CD14-positive monocyte (primary cell): Measurements from ENCODE around the gene CNIH3. TPM values are rescaled to one million over a fixed set of nuclear protein-coding genes. Genes with fewer than 3 reads are reported as not detected.

Experiments
- DNase-seq, 3 donors: peaks; one replicate each; pipeline ENCODE4 v3.0.0-alpha.2; 2011 to 2022
- H2AFZ ChIP-seq: 2 replicates; pipeline ENCODE4 v1.6.0; 2012; ENCODE audit warnings: mild to moderate bottlenecking, low read depth, low read length, inconsistent platforms; ENCODE audit not compliant: insufficient read depth, poor library complexity, severe bottlenecking
- H3K27ac ChIP-seq, 2 donors: 1 replicate in 1 of 2; 2 replicates in 1 of 2; pipeline ENCODE4 v1.5.1; 2012 to 2013; ENCODE audit warnings: low read length in 2 of 2, control low read depth in 1 of 2, inconsistent platforms in 1 of 2, low read depth in 1 of 2, mild to moderate bottlenecking in 1 of 2
- H3K27me3 ChIP-seq, 2 donors: one replicate each; pipeline versions ENCODE4 v1.6.0 to v1.6.1; 2011 to 2013; ENCODE audit warnings: low read length in 2 of 2; ENCODE audit not compliant: control insufficient read depth in 2 of 2, insufficient read depth in 2 of 2
- H3K36me3 ChIP-seq, 2 donors: replicated peaks in 1 of 2; 1 replicate in 1 of 2; 2 replicates in 1 of 2; pipeline versions ENCODE4 v1.5.1 to v1.6.1; 2012 to 2013; ENCODE audit warnings: low read length in 2 of 2, control low read depth in 1 of 2, inconsistent platforms in 1 of 2, mild to moderate bottlenecking in 1 of 2; ENCODE audit not compliant: insufficient read depth in 2 of 2, control insufficient read depth in 1 of 2
- H3K4me1 ChIP-seq, 2 donors: 1 replicate in 1 of 2; 2 replicates in 1 of 2; pipeline versions ENCODE4 v1.5.1 to v1.6.1; 2012 to 2013; ENCODE audit warnings: low read length in 2 of 2, control low read depth in 1 of 2, inconsistent platforms in 1 of 2, mild to moderate bottlenecking in 1 of 2, moderate library complexity in 1 of 2; ENCODE audit not compliant: insufficient read depth in 2 of 2, control insufficient read depth in 1 of 2
- H3K4me2 ChIP-seq: replicated peaks from 2 replicates; pipeline ENCODE3; 2012; ENCODE audit warnings: low read length, moderate library complexity, mild to moderate bottlenecking; ENCODE audit not compliant: poor library complexity, severe bottlenecking; ENCODE audit errors: extremely low read depth
- H3K4me3 ChIP-seq, 3 experiments: fragments of 200-600 bp in 1 of 3; sonication (generic) in 1 of 3; replicated peaks in 1 of 3; 1 replicate in 2 of 3; 2 replicates in 1 of 3; pipeline ENCODE4 v1.5.1; 2011 to 2013; ENCODE audit warnings: low read length in 3 of 3, mild to moderate bottlenecking in 3 of 3, control low read depth in 2 of 3, low read depth in 2 of 3, inconsistent platforms in 1 of 3, moderate library complexity in 1 of 3
- H3K79me2 ChIP-seq: 2 replicates; pipeline ENCODE4 v1.6.0; 2012; ENCODE audit warnings: mild to moderate bottlenecking, control low read depth, inconsistent platforms, low read length, moderate library complexity; ENCODE audit not compliant: insufficient read depth
- H3K9ac ChIP-seq: 2 replicates; pipeline ENCODE4 v1.6.0; 2017; ENCODE audit warnings: low read length, mild to moderate bottlenecking; ENCODE audit not compliant: insufficient read depth, poor library complexity, severe bottlenecking
- H3K9me3 ChIP-seq, 2 donors: replicated peaks in 1 of 2; 1 replicate in 1 of 2; 2 replicates in 1 of 2; pipeline versions ENCODE4 v1.5.1 to v1.6.1; 2012 to 2013; ENCODE audit warnings: low read length in 2 of 2, control low read depth in 1 of 2; ENCODE audit not compliant: control insufficient read depth in 1 of 2, insufficient read depth in 1 of 2
- H4K20me1 ChIP-seq: 2 replicates; pipeline ENCODE4 v1.6.0; 2012; ENCODE audit warnings: mild to moderate bottlenecking, low read length, control low read depth, moderate library complexity; ENCODE audit not compliant: insufficient read depth
- H3K27ac Mint-ChIP-seq, 7 donors: one replicate each; pipeline ENCODE4 v1.8.0; 2020; ENCODE audit warnings: mild to moderate bottlenecking in 7 of 7, mixed read lengths in 7 of 7, moderate library complexity in 6 of 7, inconsistent platforms in 2 of 7
- H3K27me3 Mint-ChIP-seq, 3 donors: one replicate each; pipeline ENCODE4 v1.8.0; 2021 to 2022; ENCODE audit warnings: low read depth in 3 of 3, mild to moderate bottlenecking in 3 of 3, mixed read lengths in 3 of 3, moderate library complexity in 3 of 3, inconsistent platforms in 1 of 3
- H3K36me3 Mint-ChIP-seq, 2 donors: one replicate each; pipeline ENCODE4 v1.8.0; 2020; ENCODE audit warnings: mixed read lengths in 2 of 2, inconsistent platforms in 1 of 2, mild to moderate bottlenecking in 1 of 2
- H3K4me1 Mint-ChIP-seq: one replicate; pipeline ENCODE4 v1.8.0; 2020; ENCODE audit warnings: mild to moderate bottlenecking, mixed read lengths
- H3K4me3 Mint-ChIP-seq, 2 donors: one replicate each; pipeline ENCODE4 v1.8.0; 2020; ENCODE audit warnings: mild to moderate bottlenecking in 2 of 2, mixed read lengths in 2 of 2, moderate library complexity in 1 of 2
- H3K9me3 Mint-ChIP-seq, 7 donors: one replicate each; pipeline ENCODE4 v1.8.0; 2020 to 2022; ENCODE audit warnings: mixed read lengths in 7 of 7, mild to moderate bottlenecking in 6 of 7, moderate library complexity in 6 of 7, inconsistent platforms in 2 of 7
- WGBS: methylation state at CpG from one replicate; pipeline ENCODE4 v1.1.5; 2013; ENCODE audit warnings: missing lambda C conversion rate; ENCODE audit not compliant: insufficient coverage; 5-methylcytosine and 5-hydroxymethylcytosine counted together
- intact Hi-C, 2 donors: fragments of 100-400 bp; cut with micrococcal nuclease; formaldehyde crosslinking; loops; one replicate each; pipeline versions ENCODE4 v1.15.0 to v1.15.1; 2023
- polyA plus RNA-seq, 3 donors: library from polyadenylated mRNA; depleted of rRNA in 1 of 3; unstranded in 2 of 3; stranded (reverse) in 1 of 3; fragments of 300-500 nt in 2 of 3; fragments of >200 nt in 1 of 3; fragmentation: Illumina TruSeq in 2 of 3; gene quantifications; 1 replicate in 2 of 3; 2 replicates in 1 of 3; pipeline ENCODE4 v1.2.3, GENCODE V29; 2012 to 2021
- TF ChIP-seq, protein P1 (sequence below): fragments of 200-600 bp; IDR thresholded peaks from one replicate; pipeline ENCODE4 v1.8.0; 2022; ENCODE audit warnings: antibody characterized with exemption, mild to moderate bottlenecking

Gene CNIH3
- polyA plus RNA-seq, 3 donors: 0.37 TPM; not detected in 2

DNA sequence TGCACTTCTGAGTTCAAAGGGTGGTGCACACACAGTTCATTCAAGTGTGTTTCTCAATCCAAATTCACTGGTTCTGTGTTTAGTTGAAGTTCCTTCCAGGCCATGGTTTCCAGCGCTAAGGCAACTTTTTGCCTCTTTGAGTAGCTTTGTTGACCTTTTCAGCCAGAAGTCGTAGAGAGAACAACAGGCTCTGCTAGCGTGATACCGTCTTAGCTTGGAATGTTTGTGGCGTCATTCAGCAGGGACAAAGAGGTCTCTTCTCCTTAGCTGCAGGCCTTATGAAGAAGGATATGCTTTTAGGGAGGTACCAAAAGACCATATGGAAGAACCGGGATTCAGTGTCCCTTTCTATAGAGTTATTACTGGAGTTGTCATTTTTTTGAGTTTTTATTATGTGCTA lies 65.7 kb downstream of the CNIH3 start:
- peaks cover 0 to 3% (median 0%) of the 10 kb centered on the region in 7 donors for H3K9me3 Mint-ChIP-seq
- intact Hi-C loops: no loop called here
- no peak overlapping the region for H3K9ac ChIP-seq
- no peaks in the 10 kb centered on the region for H3K79me2 ChIP-seq
- H3K4me1 ChIP-seq: no peaks in the 10 kb centered on the region
- H3K27me3 ChIP-seq: no peaks in the 10 kb centered on the region
- H3K4me1 Mint-ChIP-seq: no peaks in the 10 kb centered on the region
- H3K4me3 ChIP-seq: no peak overlapping the region
- DNase-seq: no peak
- no peaks in the 10 kb centered on the region for H3K9me3 ChIP-seq
- H3K36me3 Mint-ChIP-seq: no peaks in the 10 kb centered on the region
- H2AFZ ChIP-seq: no peak overlapping the region
- 100% methylated on average over 5 of the region's 6 CpGs for WGBS
- H3K27me3 Mint-ChIP-seq: peaks cover 1 to 8% (median 2%) of the 10 kb centered on the region in 3 donors
- TF ChIP-seq, protein P1, sequence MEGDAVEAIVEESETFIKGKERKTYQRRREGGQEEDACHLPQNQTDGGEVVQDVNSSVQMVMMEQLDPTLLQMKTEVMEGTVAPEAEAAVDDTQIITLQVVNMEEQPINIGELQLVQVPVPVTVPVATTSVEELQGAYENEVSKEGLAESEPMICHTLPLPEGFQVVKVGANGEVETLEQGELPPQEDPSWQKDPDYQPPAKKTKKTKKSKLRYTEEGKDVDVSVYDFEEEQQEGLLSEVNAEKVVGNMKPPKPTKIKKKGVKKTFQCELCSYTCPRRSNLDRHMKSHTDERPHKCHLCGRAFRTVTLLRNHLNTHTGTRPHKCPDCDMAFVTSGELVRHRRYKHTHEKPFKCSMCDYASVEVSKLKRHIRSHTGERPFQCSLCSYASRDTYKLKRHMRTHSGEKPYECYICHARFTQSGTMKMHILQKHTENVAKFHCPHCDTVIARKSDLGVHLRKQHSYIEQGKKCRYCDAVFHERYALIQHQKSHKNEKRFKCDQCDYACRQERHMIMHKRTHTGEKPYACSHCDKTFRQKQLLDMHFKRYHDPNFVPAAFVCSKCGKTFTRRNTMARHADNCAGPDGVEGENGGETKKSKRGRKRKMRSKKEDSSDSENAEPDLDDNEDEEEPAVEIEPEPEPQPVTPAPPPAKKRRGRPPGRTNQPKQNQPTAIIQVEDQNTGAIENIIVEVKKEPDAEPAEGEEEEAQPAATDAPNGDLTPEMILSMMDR: no peak
- no peaks in the 10 kb centered on the region for H3K36me3 ChIP-seq
- H3K27ac Mint-ChIP-seq: no peak overlapping the region
- no peak overlapping the region for H3K27ac ChIP-seq
- no peak overlapping the region for H3K4me2 ChIP-seq
- no peaks in the 10 kb centered on the region for H4K20me1 ChIP-seq
- no peak overlapping the region for H3K4me3 Mint-ChIP-seq

DNA sequence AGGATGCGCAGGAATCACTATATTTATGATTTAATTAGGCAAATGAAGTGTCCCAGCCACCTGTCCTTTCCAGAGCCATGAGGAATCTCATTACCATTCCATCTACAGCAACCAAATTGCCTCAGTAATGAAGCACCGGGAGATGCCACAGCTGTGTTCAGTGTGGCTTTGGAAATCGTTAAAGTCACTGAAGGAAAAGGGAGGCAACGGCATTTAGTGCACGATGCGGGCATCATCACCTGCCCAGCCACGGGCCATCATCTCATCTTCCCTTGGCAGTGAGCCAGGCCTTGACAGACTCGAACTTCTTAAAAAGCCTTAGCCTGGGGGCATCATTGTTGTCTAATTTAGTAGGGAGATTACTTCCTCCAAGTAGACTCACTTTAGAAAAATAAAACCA lies 67.8 kb downstream of the CNIH3 start:
- WGBS: 100% methylated on average over 2 of the region's 8 CpGs
- Histone ChIP-seq H2AFZ (no peak overlapping the region), H3K27me3 (no peaks in the 10 kb centered on the region), H3K79me2 (no peaks in the 10 kb centered on the region), H4K20me1 (no peaks in the 10 kb centered on the region), H3K4me3 (no peak overlapping the region), H3K27ac (no peak overlapping the region), H3K9me3 (no peaks in the 10 kb centered on the region), H3K4me1 (no peaks in the 10 kb centered on the region), H3K36me3 (no peaks in the 10 kb centered on the region), H3K4me2 (no peak overlapping the region), H3K9ac (no peak overlapping the region)
- TF ChIP-seq, protein P1: no peak
- intact Hi-C loops: no loop called here
- DNase-seq: no peak
- peaks cover 2 to 10% (median 5%) of the 10 kb centered on the region in 3 donors for H3K27me3 Mint-ChIP-seq
- no peaks in the 10 kb centered on the region for H3K4me1 Mint-ChIP-seq
- H3K4me3 Mint-ChIP-seq: no peak overlapping the region
- no peak overlapping the region for H3K27ac Mint-ChIP-seq
- H3K36me3 Mint-ChIP-seq: no peaks in the 10 kb centered on the region
- H3K9me3 Mint-ChIP-seq: peaks cover 0 to 10% (median 0%) of the 10 kb centered on the region in 7 donors
